ENCODE data around the gene HPCAL1. TPM values are rescaled to one million over a fixed set of nuclear protein-coding genes. Genes with fewer than 3 reads are reported as not detected.

HPCAL1 gene
- total RNA-seq, 1 donor from 2014 or later, result 12.3 TPM

DNA sequence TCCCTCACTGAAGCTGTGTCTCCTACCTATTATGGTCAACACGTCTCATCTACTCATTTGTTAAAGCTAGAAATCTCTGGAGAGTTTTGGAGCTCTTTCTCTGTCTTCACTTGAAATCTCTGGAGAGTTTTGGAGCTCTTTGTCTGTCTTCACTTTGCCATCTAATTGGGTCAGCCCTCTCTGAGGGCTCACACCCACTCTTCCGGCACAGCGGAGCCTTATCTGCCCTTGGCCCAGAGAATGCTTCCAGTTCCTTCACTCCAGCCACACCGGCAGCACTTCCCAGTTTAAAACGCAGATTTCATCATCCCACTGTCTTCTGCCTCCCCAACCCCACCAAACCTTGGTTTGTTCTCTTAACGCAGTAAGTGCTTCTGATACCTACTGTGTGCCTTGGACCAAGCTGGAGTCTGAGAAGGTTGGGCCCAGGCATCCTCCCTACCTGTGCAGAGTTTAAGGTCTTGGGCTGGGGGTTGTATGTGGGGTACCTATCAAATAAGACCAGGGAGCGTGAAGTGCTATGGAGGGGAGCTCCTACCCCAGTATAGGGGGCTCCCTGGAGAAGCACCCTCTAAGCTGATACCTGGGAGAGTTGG, 5.0 kb downstream of the HPCAL1 start:
- Mint-ChIP-seq H3K36me3 (ENCODE audit: low read depth, unreplicated experiment) (no peaks in the 10 kb centered on the region), H3K4me1 (ENCODE audit: low read depth, unreplicated experiment) (peaks cover 7% of the 10 kb centered on the region), H3K27ac (ENCODE audit: unreplicated experiment) (no peak overlapping the region), H3K27me3 (ENCODE audit: low read depth, unreplicated experiment) (peaks cover 27% of the 10 kb centered on the region), H3K4me3 (ENCODE audit: unreplicated experiment) (no peak overlapping the region), H3K9me3 (ENCODE audit: unreplicated experiment) (no peaks in the 10 kb centered on the region)
- DNase-seq (ENCODE audit: low read depth), result no peak
- no peak for TF ChIP-seq CTCF (IDR thresholded peaks at IDR 0.05; ENCODE audit: insufficient read depth, low read depth, low read length)
- no peak for TF ChIP-seq EZH2 (IDR thresholded peaks at IDR 0.05; ENCODE audit: insufficient read depth, low read length)
- Histone ChIP-seq H3K27me3 (ENCODE audit: insufficient read depth, low read length) (no peaks in the 10 kb centered on the region), H3K4me3 (ENCODE audit: insufficient read depth, low read depth, low read length) (no peak overlapping the region), H4K20me1 (ENCODE audit: insufficient read depth, low read length) (peaks cover 89% of the 10 kb centered on the region), H3K9ac (ENCODE audit: low read length) (no peak overlapping the region), H2AFZ (ENCODE audit: low read depth, low read length) (no peak overlapping the region), H3K4me2 (ENCODE audit: low read length) (no peak overlapping the region), H3K79me2 (ENCODE audit: insufficient read depth, low read length) (peaks cover 91% of the 10 kb centered on the region), H3K9me3 (ENCODE audit: insufficient read depth, low read depth, low read length) (peaks cover 3% of the 10 kb centered on the region), H3K36me3 (ENCODE audit: insufficient read depth, low read length) (no peaks in the 10 kb centered on the region), H3K4me1 (ENCODE audit: insufficient read depth, low read length) (peaks cover 7% of the 10 kb centered on the region), H3K27ac (ENCODE audit: low read depth, low read length) (no peak overlapping the region)
- FAIRE-seq, result no peak

DNA sequence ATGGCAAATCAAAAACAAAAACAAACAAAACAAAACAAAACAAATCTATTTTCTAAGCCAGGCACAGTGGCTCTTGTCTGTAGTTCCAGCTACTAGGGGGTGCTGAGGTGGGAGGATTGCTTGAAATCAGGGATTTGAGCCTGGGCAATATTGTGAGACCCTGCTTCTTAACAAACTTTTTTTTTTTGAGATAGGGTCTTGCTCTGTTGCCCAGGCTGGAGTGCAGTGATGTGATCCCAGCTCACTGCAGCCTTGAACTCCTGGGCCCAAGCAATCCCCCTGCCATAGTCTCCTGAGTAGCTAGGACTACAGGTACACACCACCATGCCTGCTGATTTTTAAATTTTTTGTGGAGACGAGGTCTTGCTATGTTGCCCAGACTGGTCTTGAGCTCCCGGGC, 6.2 kb downstream of the HPCAL1 start:
- H3K9ac ChIP-seq (ENCODE audit: low read length), result no peak overlapping the region
- H3K4me2 ChIP-seq (ENCODE audit: low read length), result no peak overlapping the region
- no peak overlapping the region for H3K27ac ChIP-seq (ENCODE audit: low read depth, low read length)
- no peak overlapping the region for H3K4me3 Mint-ChIP-seq (ENCODE audit: unreplicated experiment)
- DNase-seq (ENCODE audit: low read depth) (no peak), FAIRE-seq (no peak)
- peaks cover 89% of the 10 kb centered on the region for H4K20me1 ChIP-seq (ENCODE audit: insufficient read depth, low read length)
- H3K36me3 ChIP-seq (ENCODE audit: insufficient read depth, low read length), result no peaks in the 10 kb centered on the region
- peaks cover 25% of the 10 kb centered on the region for H3K27me3 Mint-ChIP-seq (ENCODE audit: low read depth, unreplicated experiment)
- no peaks in the 10 kb centered on the region for H3K27me3 ChIP-seq (ENCODE audit: insufficient read depth, low read length)
- peaks cover 7% of the 10 kb centered on the region for H3K4me1 ChIP-seq (ENCODE audit: insufficient read depth, low read length)
- H3K4me1 Mint-ChIP-seq (ENCODE audit: low read depth, unreplicated experiment), result peaks cover 5% of the 10 kb centered on the region
- peaks cover 91% of the 10 kb centered on the region for H3K79me2 ChIP-seq (ENCODE audit: insufficient read depth, low read length)
- peaks cover 3% of the 10 kb centered on the region for H3K9me3 ChIP-seq (ENCODE audit: insufficient read depth, low read depth, low read length)
- H3K27ac Mint-ChIP-seq (ENCODE audit: unreplicated experiment), result no peak overlapping the region
- TF ChIP-seq EZH2 (IDR thresholded peaks at IDR 0.05; ENCODE audit: insufficient read depth, low read length), result no peak
- no peak for TF ChIP-seq CTCF (IDR thresholded peaks at IDR 0.05; ENCODE audit: insufficient read depth, low read depth, low read length)
- H3K9me3 Mint-ChIP-seq (ENCODE audit: unreplicated experiment), result no peaks in the 10 kb centered on the region
- H3K4me3 ChIP-seq (ENCODE audit: insufficient read depth, low read depth, low read length), result no peak overlapping the region
- H3K36me3 Mint-ChIP-seq (ENCODE audit: low read depth, unreplicated experiment), result no peaks in the 10 kb centered on the region
- no peak overlapping the region for H2AFZ ChIP-seq (ENCODE audit: low read depth, low read length)

- Histone ChIP-seq H2AFZ (ENCODE audit: low read depth, low read length) (no peak overlapping the region), H3K9me3 (ENCODE audit: insufficient read depth, low read depth, low read length) (peaks cover 3% of the 10 kb centered on the region), H4K20me1 (ENCODE audit: insufficient read depth, low read length) (peaks cover 87% of the 10 kb centered on the region), H3K36me3 (ENCODE audit: insufficient read depth, low read length) (no peaks in the 10 kb centered on the region), H3K9ac (ENCODE audit: low read length) (no peak overlapping the region), H3K4me3 (ENCODE audit: insufficient read depth, low read depth, low read length) (no peak overlapping the region), H3K4me1 (ENCODE audit: insufficient read depth, low read length) (peaks cover 5% of the 10 kb centered on the region), H3K27me3 (ENCODE audit: insufficient read depth, low read length) (no peaks in the 10 kb centered on the region), H3K79me2 (ENCODE audit: insufficient read depth, low read length) (peaks cover 93% of the 10 kb centered on the region), H3K27ac (ENCODE audit: low read depth, low read length) (no peak overlapping the region), H3K4me2 (ENCODE audit: low read length) (no peak overlapping the region)
- H3K27me3 Mint-ChIP-seq (ENCODE audit: low read depth, unreplicated experiment), result peaks cover 25% of the 10 kb centered on the region
- peaks cover 5% of the 10 kb centered on the region for H3K4me1 Mint-ChIP-seq (ENCODE audit: low read depth, unreplicated experiment)
- DNase-seq (ENCODE audit: low read depth), result no peak
- H3K9me3 Mint-ChIP-seq (ENCODE audit: unreplicated experiment), result no peaks in the 10 kb centered on the region
- no peak overlapping the region for H3K4me3 Mint-ChIP-seq (ENCODE audit: unreplicated experiment)
- no peak for TF ChIP-seq CTCF (IDR thresholded peaks at IDR 0.05; ENCODE audit: insufficient read depth, low read depth, low read length)
- TF ChIP-seq EZH2 (IDR thresholded peaks at IDR 0.05; ENCODE audit: insufficient read depth, low read length), result no peak
- no peak overlapping the region for H3K27ac Mint-ChIP-seq (ENCODE audit: unreplicated experiment)
- no peak for FAIRE-seq
- H3K36me3 Mint-ChIP-seq (ENCODE audit: low read depth, unreplicated experiment), result no peaks in the 10 kb centered on the region
Measured at GRCh38 chr2:10309286-10309685, 6.6 kb downstream of the HPCAL1 start.
